ENCODE results near the gene MAML3. TPM values are rescaled to one million over a fixed set of nuclear protein-coding genes. Genes with fewer than 3 reads are reported as not detected.

MAML3 gene
- polyA plus RNA-seq, 1 donor (not counting 4 experiments of a cell fraction or from before 2014, with no cell fraction given), result 0.68 TPM

- dilution Hi-C loops (cut with MboI; ENCODE audit: extremely low pct_ligation_motif_present, low sequenced_read_pairs), result no loop called here
- H3K4me3 ChIP-seq (ENCODE audit: control insufficient read depth in 2 of 3, extremely low read depth in 1 of 3, insufficient read depth in 2 of 3, low read depth in 1 of 3, low read length in 3 of 3), result no peak overlapping the region
- no peaks in the 10 kb centered on the region for H3K9me3 ChIP-seq (ENCODE audit: control insufficient read depth, low read depth, low read length)
- H3K27ac ChIP-seq (ENCODE audit: control insufficient read depth, insufficient read depth, low read length), result no peak overlapping the region
- H3K9ac ChIP-seq (ENCODE audit: control insufficient read depth, extremely low read depth, insufficient read depth, low read length), result no peak overlapping the region
- DNase-seq (ENCODE audit: low read depth, low spot score) (no peak), FAIRE-seq (no peak)
- no peak overlapping the region for H3K4me2 ChIP-seq (ENCODE audit: control insufficient read depth, extremely low read depth, insufficient read depth, low read depth, low read length)
- H3K9me1 ChIP-seq (ENCODE audit: control insufficient read depth, extremely low read depth, insufficient read depth, low read length), result no peaks in the 10 kb centered on the region
- H3K36me3 ChIP-seq (ENCODE audit: control insufficient read depth in 2 of 2, extremely low read depth in 1 of 2, insufficient read depth in 2 of 2, low read length in 2 of 2), result no peaks in the 10 kb centered on the region
- H3K4me1 ChIP-seq (ENCODE audit: control insufficient read depth, extremely low read depth, insufficient read depth, low read length), result peaks cover 11% of the 10 kb centered on the region
- no peaks in the 10 kb centered on the region for H3K79me2 ChIP-seq (ENCODE audit: control insufficient read depth, insufficient read depth, low read length)
- H3K27me3 ChIP-seq (ENCODE audit: control insufficient read depth, extremely low read depth, insufficient read depth, low read length), result no peaks in the 10 kb centered on the region
- no peak overlapping the region for H2AFZ ChIP-seq (ENCODE audit: control insufficient read depth, low read length)
- no peak for TF ChIP-seq CTCF (optimal IDR thresholded peaks at IDR 0.05 in 1 of 3, IDR thresholded peaks at IDR 0.05 in 1 of 3, conservative IDR thresholded peaks at IDR 0.05 in 1 of 3; ENCODE audit: extremely low read depth in 1 of 3, insufficient read depth in 2 of 3, low read length in 3 of 3)
- TF ChIP-seq EZH2 (IDR thresholded peaks at IDR 0.05; ENCODE audit: low read length), result no peak
- H4K20me1 ChIP-seq (ENCODE audit: control insufficient read depth, extremely low read depth, insufficient read depth, low read length), result no peaks in the 10 kb centered on the region
Observed at GRCh38 chr4:140115140-140115539, 38.8 kb downstream of the MAML3 start.

GRCh38 chr4:140113653-140114052 is 40.3 kb downstream of the MAML3 start:
- H3K9me1 ChIP-seq (ENCODE audit: control insufficient read depth, extremely low read depth, insufficient read depth, low read length), result no peaks in the 10 kb centered on the region
- dilution Hi-C loops (cut with MboI; ENCODE audit: extremely low pct_ligation_motif_present, low sequenced_read_pairs), result no loop called here
- TF ChIP-seq CTCF (optimal IDR thresholded peaks at IDR 0.05 in 1 of 3, IDR thresholded peaks at IDR 0.05 in 1 of 3, conservative IDR thresholded peaks at IDR 0.05 in 1 of 3; ENCODE audit: extremely low read depth in 1 of 3, insufficient read depth in 2 of 3, low read length in 3 of 3) (no peak), EZH2 (IDR thresholded peaks at IDR 0.05; ENCODE audit: low read length) (no peak)
- no peak overlapping the region for H2AFZ ChIP-seq (ENCODE audit: control insufficient read depth, low read length)
- no peak overlapping the region for H3K27ac ChIP-seq (ENCODE audit: control insufficient read depth, insufficient read depth, low read length)
- FAIRE-seq (no peak), DNase-seq (ENCODE audit: low read depth, low spot score) (no peak)
- no peaks in the 10 kb centered on the region for H3K36me3 ChIP-seq (ENCODE audit: control insufficient read depth in 2 of 2, extremely low read depth in 1 of 2, insufficient read depth in 2 of 2, low read length in 2 of 2)
- H3K4me3 ChIP-seq (ENCODE audit: control insufficient read depth in 2 of 3, extremely low read depth in 1 of 3, insufficient read depth in 2 of 3, low read depth in 1 of 3, low read length in 3 of 3), result no peak overlapping the region
- H4K20me1 ChIP-seq (ENCODE audit: control insufficient read depth, extremely low read depth, insufficient read depth, low read length), result no peaks in the 10 kb centered on the region
- H3K4me2 ChIP-seq (ENCODE audit: control insufficient read depth, extremely low read depth, insufficient read depth, low read depth, low read length), result no peak overlapping the region
- no peaks in the 10 kb centered on the region for H3K79me2 ChIP-seq (ENCODE audit: control insufficient read depth, insufficient read depth, low read length)
- H3K9me3 ChIP-seq (ENCODE audit: control insufficient read depth, low read depth, low read length), result no peaks in the 10 kb centered on the region
- H3K9ac ChIP-seq (ENCODE audit: control insufficient read depth, extremely low read depth, insufficient read depth, low read length), result no peak overlapping the region
- H3K4me1 ChIP-seq (ENCODE audit: control insufficient read depth, extremely low read depth, insufficient read depth, low read length), result peaks cover 11% of the 10 kb centered on the region
- H3K27me3 ChIP-seq (ENCODE audit: control insufficient read depth, extremely low read depth, insufficient read depth, low read length), result no peaks in the 10 kb centered on the region
